ENCODE measurements around the gene RAVER1.

DNA sequence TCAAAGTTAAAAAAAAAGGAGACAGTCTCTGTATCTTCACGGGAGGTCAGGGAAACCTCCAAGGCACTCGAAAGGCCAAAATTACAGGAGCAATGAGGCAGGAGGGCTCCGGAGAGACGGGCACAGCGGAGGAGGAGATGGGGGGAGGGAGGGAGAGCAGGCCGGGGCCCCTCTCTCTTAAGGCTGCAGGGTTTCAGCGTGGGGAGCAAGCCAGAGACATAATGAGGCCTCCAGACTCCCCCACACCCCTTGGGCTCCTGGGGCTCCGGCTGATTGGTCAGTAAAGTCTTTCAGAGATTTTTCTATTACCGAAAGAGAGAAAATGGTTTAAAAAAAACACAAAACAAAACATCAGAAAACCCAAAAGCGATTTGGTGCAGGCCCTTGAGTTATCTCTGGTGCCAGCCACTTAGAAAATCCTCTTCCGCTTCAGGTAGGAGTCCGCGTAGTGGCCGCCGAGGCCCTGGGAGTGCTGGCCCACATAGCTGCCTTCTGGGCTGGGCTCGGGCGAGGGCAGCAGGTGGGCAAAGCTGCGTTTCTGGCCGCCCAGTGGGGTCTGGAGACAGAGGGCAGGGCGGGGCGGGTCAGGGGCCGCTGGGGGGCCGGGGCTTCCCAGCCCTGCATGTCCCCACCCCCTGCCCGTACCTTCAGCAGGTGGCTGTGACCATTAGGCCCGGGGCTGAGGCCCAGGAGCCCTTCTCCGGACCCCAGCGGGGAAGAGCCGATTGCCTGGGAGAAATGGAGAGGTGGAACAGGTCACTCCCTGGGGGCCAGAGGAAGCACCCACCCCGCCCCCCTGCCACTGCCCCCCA, 16.1 kb downstream of the RAVER1 start:
- TF ChIP-seq, protein P1, sequence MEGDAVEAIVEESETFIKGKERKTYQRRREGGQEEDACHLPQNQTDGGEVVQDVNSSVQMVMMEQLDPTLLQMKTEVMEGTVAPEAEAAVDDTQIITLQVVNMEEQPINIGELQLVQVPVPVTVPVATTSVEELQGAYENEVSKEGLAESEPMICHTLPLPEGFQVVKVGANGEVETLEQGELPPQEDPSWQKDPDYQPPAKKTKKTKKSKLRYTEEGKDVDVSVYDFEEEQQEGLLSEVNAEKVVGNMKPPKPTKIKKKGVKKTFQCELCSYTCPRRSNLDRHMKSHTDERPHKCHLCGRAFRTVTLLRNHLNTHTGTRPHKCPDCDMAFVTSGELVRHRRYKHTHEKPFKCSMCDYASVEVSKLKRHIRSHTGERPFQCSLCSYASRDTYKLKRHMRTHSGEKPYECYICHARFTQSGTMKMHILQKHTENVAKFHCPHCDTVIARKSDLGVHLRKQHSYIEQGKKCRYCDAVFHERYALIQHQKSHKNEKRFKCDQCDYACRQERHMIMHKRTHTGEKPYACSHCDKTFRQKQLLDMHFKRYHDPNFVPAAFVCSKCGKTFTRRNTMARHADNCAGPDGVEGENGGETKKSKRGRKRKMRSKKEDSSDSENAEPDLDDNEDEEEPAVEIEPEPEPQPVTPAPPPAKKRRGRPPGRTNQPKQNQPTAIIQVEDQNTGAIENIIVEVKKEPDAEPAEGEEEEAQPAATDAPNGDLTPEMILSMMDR (IDR thresholded peaks at IDR 0.05), result no peak
- TF ChIP-seq EP300 (IDR thresholded peaks at IDR 0.05), result no peak
- no peak for TF ChIP-seq POLR2A (IDR thresholded peaks at IDR 0.05)

All from tibial nerve (tissue), 4 donors.